GM12872 (cell line): ENCODE data around the gene MRPL12.

Experiments
- CTCF ChIP-seq: IDR thresholded peaks from 3 replicates; pipeline ENCODE4 v1.5.1; 2011; ENCODE audit warnings: low read depth, mild to moderate bottlenecking, low read length, moderate library complexity; ENCODE audit not compliant: insufficient read depth

MRPL12 gene

GRCh38 chr17:81673561-81674258 lies 29.5 kb upstream of the MRPL12 start:
- TF ChIP-seq CTCF, result no peak

GRCh38 chr17:81675515-81676221 lies 27.5 kb upstream of the MRPL12 start:
- peak; percentile 56 for TF ChIP-seq CTCF

- TF ChIP-seq CTCF, result no peak
These were observed 26.3 kb upstream of the MRPL12 start for GRCh38 chr17:81676906-81677305.

GRCh38 chr17:81680150-81680549 lies 23.0 kb upstream of the MRPL12 start:
- TF ChIP-seq CTCF, result no peak

- no peak for TF ChIP-seq CTCF
These were observed 21.5 kb upstream of the MRPL12 start for GRCh38 chr17:81681672-81682071.

GRCh38 chr17:81682565-81683207 lies 20.5 kb upstream of the MRPL12 start:
- no peak for TF ChIP-seq CTCF

GRCh38 chr17:81683208-81683583 lies 20.0 kb upstream of the MRPL12 start:
- no peak for TF ChIP-seq CTCF
